Stimulated activated CD4-positive, alpha-beta T cell treated with anti-CD3 and anti-CD28 coated beads, Interleukin-15, amount 100 ng/mL, for 24 hours (primary cell): ENCODE measurements around the gene CD1C.
"Not testable (repeated sequence)": the region's sequence is repeated elsewhere in the genome, so short reads cannot be mapped to it uniquely, and the experiment has no call there.

ENCODE experiments used
- DNase-seq: peaks from one replicate; pipeline ENCODE4 v3.0.0-alpha.2; 2020

The CD1C gene

GRCh38 chr1:158289811-158290210 is at the start of gene CD1C:
Gene CD1C (plus strand): TSS chr1:158289923. CDS start chr1:158290065, 142 bp downstream.
- no peak for DNase-seq

- no peak for DNase-seq
Measured at GRCh38 chr1:158246650-158247049, 43.1 kb upstream of the CD1C start.

- DNase-seq = peak; percentile 47
Measured at GRCh38 chr1:158248118-158248517, 41.6 kb upstream of the CD1C start.

GRCh38 chr1:158248771-158249170 is 41.0 kb upstream of the CD1C start:
- DNase-seq = no peak

GRCh38 chr1:158249646-158250045 is 40.1 kb upstream of the CD1C start:
- no peak for DNase-seq

GRCh38 chr1:158251163-158251562 is 38.6 kb upstream of the CD1C start:
- DNase-seq = no peak

GRCh38 chr1:158255656-158256055 is 34.1 kb upstream of the CD1C start:
- DNase-seq = no peak

GRCh38 chr1:158256747-158257146 is 33.0 kb upstream of the CD1C start:
- DNase-seq = not testable (repeated sequence)

GRCh38 chr1:158257888-158258287 is 31.8 kb upstream of the CD1C start:
- DNase-seq = no peak

- DNase-seq = no peak
Measured at GRCh38 chr1:158259117-158259516, 30.6 kb upstream of the CD1C start.

GRCh38 chr1:158272681-158273080 is 17.0 kb upstream of the CD1C start:
- DNase-seq = no peak

- DNase-seq = no peak
Measured at GRCh38 chr1:158274797-158275196, 14.9 kb upstream of the CD1C start.

- DNase-seq = not testable (repeated sequence)
Measured at GRCh38 chr1:158282421-158282820, 7.3 kb upstream of the CD1C start.

GRCh38 chr1:158283965-158284364 is 5.8 kb upstream of the CD1C start:
- DNase-seq = no peak

GRCh38 chr1:158285756-158286241 is 3.9 kb upstream of the CD1C start:
- peak; percentile 18 for DNase-seq

- no peak for DNase-seq
Measured at GRCh38 chr1:158286487-158286886, 3.2 kb upstream of the CD1C start.

GRCh38 chr1:158286941-158287346 is 2.8 kb upstream of the CD1C start:
- DNase-seq = no peak

GRCh38 chr1:158290321-158290844 is 660 bp downstream of the CD1C start:
- no peak for DNase-seq

GRCh38 chr1:158295791-158296190 is 6.1 kb downstream of the CD1C start:
- DNase-seq = no peak

- DNase-seq = no peak
Measured at GRCh38 chr1:158310623-158311022, 20.9 kb downstream of the CD1C start.

- no peak for DNase-seq
Measured at GRCh38 chr1:158311066-158311465, 21.3 kb downstream of the CD1C start.

- no peak for DNase-seq
Measured at GRCh38 chr1:158323866-158324265, 34.1 kb downstream of the CD1C start.

- no peak for DNase-seq
Measured at GRCh38 chr1:158324395-158324794, 34.7 kb downstream of the CD1C start.

- no peak for DNase-seq
Measured at GRCh38 chr1:158327481-158327880, 37.8 kb downstream of the CD1C start.

GRCh38 chr1:158328426-158328825 is 38.7 kb downstream of the CD1C start:
- no peak for DNase-seq
